Measurements from ENCODE around the gene SAFB.
"Not testable (repeated sequence)": the region's sequence is repeated elsewhere in the genome, so short reads cannot be mapped to it uniquely, and the experiment has no call there.

Gene SAFB

DNA sequence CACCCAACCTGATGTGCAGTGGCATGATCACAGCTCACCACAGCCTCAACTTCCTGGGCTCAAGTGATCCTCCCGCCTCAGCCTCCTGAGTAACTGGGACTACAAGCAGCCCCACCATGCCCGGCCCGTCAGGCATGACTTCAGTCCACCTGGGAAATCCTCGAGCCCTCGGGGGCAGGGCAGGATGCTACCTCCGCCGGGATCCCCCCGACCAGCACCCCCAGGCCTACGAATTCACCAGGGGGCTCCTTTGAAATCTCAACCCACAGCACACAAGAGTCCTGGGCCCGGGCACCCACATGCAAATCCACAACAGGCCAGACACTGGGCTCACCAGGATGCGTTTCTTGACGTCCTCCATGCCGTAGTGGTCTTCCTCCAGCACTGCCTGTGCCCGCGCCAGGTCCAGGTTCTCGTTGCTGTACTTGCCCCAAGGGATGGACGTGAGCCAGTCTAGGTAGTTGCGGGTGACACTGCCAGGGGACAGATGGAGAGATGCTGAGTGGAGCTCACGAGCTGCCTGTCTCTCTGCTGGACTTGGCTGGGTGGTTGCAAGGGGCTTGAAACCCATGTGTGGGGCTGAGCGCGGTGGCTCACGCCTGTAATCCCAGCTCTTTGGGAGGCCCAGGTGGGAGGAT is 77.7 kb downstream of the SAFB start:
- DNase-seq = no peak

GRCh38 chr19:5702053-5702410 is 79.1 kb downstream of the SAFB start:
- not testable (repeated sequence) for DNase-seq

GRCh38 chr19:5703819-5704818 is 81.2 kb downstream of the SAFB start:
- no peak for DNase-seq

DNA sequence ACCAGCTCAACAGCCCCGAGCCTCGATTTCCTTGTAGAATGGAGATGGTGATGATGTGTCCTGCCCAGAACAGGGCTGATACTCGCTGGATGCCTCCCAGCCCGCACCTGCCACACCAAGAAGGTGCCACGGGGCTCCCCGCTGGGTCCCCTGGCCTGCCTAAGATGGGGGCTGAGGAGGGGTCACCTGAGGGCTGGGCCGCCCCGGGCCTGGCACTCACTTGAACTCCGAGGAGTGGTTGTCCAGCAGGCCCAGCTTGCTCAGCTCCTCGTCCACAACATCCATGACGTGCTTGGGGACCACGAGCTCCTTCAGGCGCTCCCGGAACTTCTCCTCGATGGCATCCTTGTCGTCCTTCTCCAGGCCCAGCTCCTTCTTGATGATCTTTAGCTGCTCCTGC is 82.7 kb downstream of the SAFB start:
- DNase-seq = no peak

GRCh38 chr19:5706876-5707573 is 84.1 kb downstream of the SAFB start:
- DNase-seq = no peak

DNA sequence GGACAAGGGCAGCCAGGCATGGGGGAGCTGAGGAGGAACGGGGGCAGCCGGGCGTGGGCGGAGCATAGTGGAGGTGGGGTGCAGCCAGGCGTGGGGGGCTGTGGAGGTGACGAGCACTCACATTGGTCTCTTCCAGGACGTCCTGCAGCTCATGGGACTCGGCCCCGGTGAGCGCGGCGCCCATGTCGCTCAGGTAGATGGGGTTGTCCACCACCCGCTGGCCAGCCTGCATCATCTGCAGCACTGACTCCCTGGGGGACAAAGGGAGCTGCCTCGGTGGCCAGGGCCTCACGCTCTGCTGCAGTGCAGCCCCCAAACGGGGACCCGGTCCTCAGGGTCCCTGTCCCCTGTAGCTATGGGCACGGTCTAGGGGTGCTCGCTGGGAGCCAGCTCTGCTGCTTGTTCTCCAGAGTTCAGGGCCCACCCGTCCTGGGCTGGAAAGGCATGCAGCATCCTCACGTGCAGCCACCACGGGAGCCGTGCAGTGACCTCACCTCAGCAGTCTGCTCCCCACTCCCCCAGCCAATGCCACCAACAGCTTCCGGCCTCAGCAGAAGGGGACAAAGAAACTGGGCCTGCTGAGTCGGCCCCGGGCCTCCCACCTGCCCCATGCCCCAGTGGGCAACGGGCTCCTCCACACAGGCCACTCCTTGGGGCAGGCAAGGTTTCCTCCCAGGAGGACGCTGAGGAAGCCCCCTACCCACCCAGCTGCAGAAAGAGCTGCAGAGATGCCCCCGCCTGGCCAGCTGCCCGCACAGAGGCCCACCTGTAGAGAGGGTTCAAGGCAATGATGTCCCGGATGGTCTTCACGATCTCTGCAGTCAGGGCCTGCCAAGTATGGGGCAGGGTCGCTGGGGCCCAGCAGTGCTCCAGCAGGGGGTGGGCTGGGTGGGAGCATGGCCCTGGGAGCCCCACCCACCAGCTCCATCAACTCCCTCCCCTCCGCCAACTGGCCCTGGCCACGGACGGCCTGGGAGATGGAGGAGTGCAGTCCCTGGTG is 85.0 kb downstream of the SAFB start:
- DNase-seq = no peak

DNA sequence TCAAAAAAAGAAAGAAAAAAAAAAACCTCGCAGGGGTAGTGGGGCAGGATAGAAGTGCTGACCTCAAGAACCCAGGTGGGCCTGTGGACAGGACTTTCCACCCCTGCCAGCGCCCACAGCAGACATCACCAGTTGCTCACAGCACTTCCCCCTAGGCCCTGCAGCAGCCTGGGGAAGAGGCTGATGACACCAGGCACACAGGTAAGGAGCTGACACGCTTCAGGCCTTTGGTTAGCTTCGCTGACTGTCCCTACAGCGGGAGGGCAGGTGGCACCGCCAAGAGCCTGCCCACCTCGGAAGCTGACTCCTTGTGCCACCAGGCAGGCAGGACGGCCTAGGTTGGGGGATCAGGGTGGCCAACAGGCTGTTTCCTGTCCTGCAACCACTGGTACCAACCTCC is 88.1 kb downstream of the SAFB start:
- no peak for DNase-seq

GRCh38 chr19:5711713-5712161 is 88.9 kb downstream of the SAFB start:
- no peak for DNase-seq

- DNase-seq = no peak
Measured at GRCh38 chr19:5713228-5713627, 90.3 kb downstream of the SAFB start.

GRCh38 chr19:5714816-5715215 is 91.9 kb downstream of the SAFB start:
- no peak for DNase-seq

GRCh38 chr19:5717215-5717935 is 94.5 kb downstream of the SAFB start:
- no peak for DNase-seq

Data from kidney glomerular epithelial cell (primary cell).